GM18951 (cell line): ENCODE results near the gene EXOC6B.

Experiments used
- POLR2A ChIP-seq: IDR thresholded peaks from 4 replicates; pipeline ENCODE4 v1.6.1; 2011; ENCODE audit warnings: mild to moderate bottlenecking; ENCODE audit not compliant: insufficient read length, insufficient read depth; ENCODE audit errors: extremely low read depth
- in situ Hi-C: fragments of 300-500 bp; cut with MboI; formaldehyde crosslinking; loops from one replicate; pipeline ENCODE4 v1.12.0; 2022; ENCODE audit warnings: low sequenced_read_pairs, mixed read lengths, inconsistent platforms; ENCODE audit not compliant: unreplicated experiment

EXOC6B gene

DNA sequence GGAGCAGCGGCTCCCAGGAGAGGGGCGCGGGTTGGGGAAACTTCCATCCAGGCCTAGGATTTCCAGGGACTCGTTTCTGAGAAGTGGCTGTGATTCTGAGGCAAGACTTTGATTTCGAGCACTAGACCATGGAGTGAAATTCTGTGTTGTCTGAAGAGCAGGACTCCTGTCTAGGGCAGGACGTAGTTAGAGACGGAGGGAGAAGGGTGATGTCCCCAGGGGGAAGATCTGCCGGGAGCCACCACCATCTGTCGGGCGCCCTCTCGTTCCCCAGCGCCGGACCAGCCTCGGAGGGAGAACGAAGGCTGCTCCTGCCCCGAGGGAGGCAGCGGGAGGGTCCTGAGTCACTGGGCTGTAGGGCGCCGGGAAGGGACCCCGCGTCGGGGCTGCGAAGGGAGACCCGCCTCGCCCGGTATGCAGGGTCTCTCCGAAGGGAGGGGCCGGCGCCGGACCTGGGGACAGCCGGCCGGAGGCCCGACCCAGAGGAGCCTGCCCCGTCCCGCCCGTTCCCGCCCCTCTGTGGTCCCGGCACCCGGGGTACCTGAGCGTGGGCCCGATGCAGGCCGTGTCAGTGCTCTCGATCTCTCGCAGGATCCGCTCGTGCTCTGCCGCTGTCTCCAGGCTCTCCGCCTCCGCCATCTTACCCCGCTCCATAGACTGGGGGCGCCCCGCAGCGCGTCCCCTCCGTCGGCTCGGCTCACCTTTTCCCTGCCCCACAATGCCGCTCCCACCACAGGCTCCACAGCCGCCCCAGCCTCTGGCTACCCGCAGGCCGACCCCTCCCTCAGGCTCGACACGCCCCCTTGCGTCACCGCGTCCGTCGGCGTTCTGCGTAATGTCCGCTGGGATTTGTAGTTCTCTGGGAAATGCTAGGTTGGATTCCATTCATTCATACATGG is at the start of gene EXOC6B:
TSS of gene EXOC6B (minus strand) at position 777 of the 899 bp plus-strand sequence.
- in situ Hi-C loops, result no loop called here

DNA sequence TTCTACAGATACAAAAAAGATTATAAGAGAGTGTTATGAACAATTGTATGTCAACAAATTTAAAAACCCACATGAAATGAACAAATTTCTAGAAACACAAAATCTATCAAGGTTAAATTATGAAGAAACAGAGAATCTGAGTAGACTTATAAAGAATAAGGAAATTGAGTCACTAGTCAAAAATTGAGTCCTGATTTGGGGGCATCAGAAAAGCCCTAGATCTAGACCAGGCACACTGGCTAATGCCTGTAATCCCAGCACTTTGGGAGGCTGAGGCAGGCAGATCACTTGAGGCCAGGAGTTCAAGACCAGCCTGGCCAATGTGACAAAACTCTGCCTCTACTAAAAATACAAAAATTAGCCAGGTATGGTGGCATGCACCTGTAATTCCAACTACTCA is 46.0 kb upstream of the EXOC6B start:
- in situ Hi-C loops, result no loop called here
- no peak for TF ChIP-seq POLR2A

More for the DNA sequence above, at the start of gene EXOC6B:
- peak; percentile 46 for TF ChIP-seq POLR2A

DNA sequence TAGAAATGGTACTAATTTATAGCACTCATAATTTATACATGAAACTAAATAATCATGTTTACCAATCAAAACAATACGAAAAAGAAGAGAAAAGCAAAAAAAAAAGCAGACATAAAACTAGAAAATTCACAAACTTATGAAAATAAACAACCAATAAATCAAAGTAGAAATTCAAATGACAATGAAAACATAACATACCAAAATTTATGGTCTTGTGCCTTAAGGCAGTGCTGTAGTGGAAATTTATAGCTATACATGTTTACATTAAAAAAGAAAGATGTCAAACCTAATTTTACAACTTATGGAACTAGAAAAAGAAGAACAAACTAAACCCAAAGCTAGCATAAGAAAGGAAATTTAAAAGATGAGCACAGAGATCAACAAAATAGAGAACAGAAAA is 45.2 kb upstream of the EXOC6B start:
- in situ Hi-C loops, result no loop called here
- TF ChIP-seq POLR2A, result no peak

DNA sequence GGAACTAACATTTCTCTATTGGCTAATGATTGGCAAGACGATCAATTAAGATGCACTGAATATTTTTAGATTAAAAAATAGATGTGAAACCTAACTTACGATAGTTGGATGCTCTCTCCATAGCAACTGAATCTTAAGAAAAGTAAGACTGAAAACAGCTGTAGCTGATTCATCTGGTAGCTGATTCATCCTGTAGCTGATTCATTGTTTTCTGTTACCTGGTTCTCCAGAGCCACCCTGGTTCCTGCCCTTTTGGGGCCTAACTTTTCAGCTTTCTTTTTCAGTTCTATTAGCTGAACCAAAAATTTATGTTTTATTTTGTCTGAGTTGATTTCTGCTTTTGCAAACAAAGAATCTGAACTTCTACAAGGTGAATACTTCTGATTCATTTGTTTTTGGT is 38.7 kb upstream of the EXOC6B start:
- in situ Hi-C loops, result no loop called here
- no peak for TF ChIP-seq POLR2A

DNA sequence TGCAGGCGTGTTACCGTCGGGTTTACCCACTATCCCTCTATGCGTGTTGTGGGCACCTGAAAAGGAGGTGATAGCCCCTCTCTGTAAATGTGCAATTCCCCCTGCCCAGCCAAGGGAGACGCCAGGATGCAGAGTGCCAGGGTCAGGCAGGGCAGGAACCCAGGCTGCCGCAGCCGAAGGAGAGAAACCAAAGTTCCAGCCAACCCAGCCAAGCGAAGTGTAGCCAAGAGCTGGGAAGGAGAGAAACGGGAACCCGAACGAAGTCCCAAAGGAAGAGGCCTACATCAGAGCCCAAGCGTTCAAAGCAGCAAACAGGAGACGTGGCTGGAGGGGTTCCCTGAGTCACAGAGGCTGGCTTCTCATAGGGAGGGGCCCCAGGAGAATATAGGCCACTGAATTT is 37.2 kb upstream of the EXOC6B start:
- in situ Hi-C loops, result no loop called here

DNA sequence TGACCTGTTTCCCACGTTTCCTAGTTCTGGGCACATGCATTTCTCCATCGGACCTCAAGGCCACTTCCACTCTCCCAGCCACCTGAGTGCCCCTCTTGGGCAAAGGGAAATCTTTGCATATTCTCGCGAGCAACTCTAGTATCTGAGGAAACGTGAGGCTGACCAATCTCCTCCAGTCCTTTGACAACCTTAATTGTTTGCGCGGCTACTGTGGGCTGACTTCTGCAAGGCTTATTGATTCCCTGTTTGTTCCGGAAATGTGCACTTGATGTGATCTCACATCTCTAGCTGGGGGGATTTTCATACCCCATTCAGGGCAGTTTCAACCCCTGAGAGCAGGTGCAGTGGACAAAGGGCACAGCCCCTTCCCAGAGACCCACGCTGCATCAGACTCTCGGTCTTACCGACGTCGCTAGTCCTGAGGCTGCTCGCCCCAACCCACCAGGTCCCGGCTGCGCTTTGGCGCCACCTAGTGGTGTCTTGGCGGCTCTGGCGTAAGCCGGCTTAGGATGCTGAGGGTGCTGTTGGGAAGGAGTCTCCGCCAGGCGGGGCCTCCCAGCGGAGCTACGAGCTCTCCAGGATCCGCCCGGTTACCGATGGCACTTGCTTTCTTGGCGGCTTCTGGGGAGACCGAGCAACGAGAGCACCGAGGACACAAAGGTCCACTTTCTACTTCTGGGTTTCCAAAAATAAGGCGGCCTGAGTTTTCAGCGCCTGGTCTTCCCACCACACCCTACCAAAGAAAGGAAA is 36.6 kb upstream of the EXOC6B start:
- TF ChIP-seq POLR2A, result no peak
- in situ Hi-C loops, result no loop called here

More for the DNA sequence above, 37.2 kb upstream of the EXOC6B start:
- TF ChIP-seq POLR2A, result no peak

DNA sequence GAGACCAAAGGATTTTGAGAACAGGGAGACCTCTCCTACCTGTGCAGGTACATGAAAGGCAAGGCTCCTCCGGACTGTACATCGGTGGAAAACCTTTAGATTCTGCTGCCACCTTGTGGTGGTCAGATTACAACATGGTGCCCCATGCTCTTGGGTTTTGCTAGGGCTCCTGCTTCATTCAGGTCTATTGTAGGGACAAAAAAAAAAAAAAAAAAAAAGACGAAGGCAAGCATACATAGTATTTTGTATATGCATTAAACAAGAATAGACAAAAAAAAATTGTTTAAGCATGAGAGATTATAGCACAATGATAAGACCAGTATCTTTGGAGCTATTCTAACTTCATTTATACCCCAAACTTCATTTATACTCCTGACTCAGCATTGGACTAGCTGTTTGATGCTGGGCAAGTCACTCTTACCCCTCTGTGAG is 34.0 kb upstream of the EXOC6B start:
- TF ChIP-seq POLR2A, result no peak
- in situ Hi-C loops, result loop anchor here (5.0 kb wide), 1 partner anchor 83 kb away; no protein-coding TSS in a partner anchor

DNA sequence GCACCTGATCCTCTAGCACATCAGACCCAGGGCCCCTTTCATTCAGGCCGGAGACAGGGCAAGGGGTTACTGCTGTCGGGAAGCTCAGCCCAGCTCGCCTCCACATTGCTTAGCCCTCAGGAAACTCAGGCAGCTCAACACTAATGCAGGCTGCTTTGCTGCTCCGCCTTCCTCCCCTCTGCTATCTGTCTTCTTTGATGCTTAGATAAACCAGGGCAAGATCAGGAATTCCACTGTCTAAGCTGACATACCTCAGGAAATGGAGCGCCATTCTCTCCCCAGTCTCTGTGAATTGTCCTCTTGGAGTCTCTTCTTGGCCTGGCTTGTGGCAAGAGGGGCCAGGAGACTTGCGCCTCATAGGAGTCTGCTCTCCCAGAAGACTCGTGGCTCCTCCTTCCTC is 25.5 kb upstream of the EXOC6B start:
- TF ChIP-seq POLR2A, result no peak
- in situ Hi-C loops, result no loop called here

DNA sequence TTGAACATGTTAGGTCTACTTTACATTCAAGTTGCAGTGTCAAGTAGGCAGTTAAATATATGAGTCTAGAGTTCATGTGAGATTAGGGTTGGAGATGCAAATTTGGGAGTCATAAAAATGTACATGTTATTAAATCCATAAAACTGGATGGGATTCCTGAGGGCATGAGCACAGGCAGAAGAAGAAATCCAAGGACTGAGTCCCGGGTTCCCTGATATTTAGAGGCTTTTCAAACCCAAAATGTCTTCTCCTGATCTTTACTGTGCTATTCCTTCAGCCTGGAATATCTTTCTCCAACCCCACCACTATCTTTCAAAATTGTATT is 23.3 kb upstream of the EXOC6B start:
- in situ Hi-C loops, result no loop called here
- no peak for TF ChIP-seq POLR2A

DNA sequence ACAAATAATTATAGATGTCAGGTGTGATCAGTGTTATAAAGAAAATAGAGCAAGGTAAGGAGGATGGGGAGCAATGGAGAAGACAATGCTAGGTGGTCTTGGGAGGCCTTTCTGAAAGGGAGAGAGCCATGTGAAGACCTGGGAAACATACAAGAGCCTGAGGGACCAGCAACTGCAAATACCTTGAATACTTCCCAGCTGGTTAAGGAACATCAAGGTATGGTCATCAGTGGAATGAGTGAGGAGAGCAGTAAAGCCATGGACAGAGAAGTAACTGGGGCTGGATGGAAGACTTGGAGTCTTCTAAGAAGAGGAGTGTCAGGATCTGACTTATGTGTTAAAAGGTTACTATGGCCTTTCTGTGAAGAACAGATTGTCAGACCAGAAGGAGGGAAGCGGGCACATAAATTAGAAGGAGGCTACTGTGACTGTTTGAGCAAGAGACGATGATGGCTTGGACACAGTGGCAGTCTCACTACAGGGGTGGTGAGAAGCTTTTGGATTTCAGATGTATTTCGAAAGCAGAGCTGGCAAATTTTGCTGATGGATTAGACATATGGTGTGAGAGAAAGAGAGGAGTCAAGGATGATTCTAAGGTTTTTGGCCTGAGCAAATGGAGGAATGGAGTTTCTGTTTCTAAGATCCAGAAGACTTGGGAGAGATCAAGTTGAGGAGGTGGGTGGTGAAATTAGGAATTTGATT is 22.8 kb upstream of the EXOC6B start:
- in situ Hi-C loops, result no loop called here
- no peak for TF ChIP-seq POLR2A

DNA sequence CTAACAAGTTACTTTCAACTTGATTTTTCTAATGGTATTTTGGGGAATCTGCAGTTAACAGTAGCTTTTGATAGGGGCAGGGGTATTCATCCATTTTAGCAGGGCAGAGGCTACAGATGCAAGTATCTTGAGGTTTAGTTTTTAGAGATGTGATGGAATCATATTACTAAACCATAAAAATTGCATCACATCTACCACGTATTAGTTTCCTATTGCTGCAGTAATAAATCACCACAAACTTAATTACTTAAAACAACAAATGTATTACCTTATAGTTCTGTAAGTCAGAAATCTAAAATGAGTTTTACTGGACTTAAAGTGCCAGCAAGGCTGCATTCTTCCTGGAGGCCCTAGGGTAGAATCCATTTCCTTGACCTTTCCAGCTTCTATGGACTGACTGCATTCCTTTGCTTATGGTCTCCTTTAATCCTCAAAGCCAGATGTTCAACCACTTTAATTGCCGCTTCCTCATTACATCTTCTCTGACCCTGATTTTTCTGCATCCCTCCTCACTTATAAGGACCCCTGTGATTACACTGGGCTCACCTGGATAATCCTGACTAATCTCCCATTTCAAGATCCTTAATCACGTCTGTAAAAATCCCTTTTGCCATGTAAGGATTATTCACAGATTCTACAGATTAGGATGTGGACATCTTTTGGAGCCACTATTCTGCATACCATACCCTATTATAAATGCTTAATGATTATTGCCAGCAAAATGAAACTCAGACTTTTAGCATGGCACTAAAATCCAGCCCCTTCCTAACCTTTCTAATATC is 21.9 kb upstream of the EXOC6B start:
- no peak for TF ChIP-seq POLR2A
- in situ Hi-C loops, result no loop called here

DNA sequence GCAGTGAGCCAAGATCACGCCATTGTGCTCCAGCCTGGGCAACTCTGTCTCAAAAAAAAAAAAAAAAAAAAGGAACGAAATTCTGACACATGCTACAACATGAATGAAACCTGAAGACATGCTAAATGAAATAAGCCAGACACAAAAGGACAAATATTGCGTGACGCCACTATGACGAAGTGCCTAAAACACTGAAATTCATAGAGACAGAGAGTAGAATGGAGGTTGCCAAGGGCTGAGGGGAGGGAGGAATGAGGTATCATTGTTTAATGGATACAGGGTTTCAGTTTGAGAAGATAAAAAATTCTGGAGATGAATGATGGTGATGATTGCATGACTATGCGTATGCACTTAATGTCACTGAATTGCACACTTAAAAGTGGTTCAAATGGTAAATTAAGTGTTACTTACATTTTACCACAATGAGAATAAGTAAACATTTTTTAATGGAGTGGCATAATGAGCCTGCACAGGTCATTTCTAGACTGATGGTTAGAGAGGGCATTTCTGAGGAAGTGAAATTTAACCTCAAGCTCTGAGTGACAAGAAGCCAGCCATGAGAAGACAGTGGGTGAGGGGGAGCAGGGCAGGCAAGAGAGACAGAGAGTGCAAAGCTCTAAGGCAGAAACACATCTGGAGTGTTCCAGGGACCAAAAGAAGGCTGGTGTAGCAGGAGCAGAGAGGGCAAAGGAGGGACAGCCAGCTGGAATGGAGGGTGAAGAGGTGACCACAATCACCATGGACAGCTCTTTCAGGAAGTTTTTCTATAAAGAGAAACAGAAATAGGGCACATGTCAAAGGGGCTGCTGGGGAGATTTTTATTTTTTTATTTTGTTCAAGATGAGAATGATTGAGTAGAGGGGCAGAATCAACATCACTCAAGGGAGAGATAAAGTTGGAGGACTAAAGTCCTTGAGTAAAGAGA is 20.6 kb upstream of the EXOC6B start:
- in situ Hi-C loops, result no loop called here

More for the DNA sequence above, 20.6 kb upstream of the EXOC6B start:
- TF ChIP-seq POLR2A, result no peak
